Stimulated activated CD8-positive, alpha-beta memory T cell treated with anti-CD3 and anti-CD28 coated beads, Interleukin-7, amount 100 ng/mL, for 1 hour (primary cell): ENCODE measurements around the gene B3GAT3.
"Not testable (repeated sequence)": the region's sequence is repeated elsewhere in the genome, so short reads cannot be mapped to it uniquely, and the experiment has no call there.

Source experiments
- DNase-seq, 2 donors: peaks; one replicate each; pipeline ENCODE4 v3.0.0-alpha.2; 2020; ENCODE audit warnings: low read depth in 2 of 2

Gene B3GAT3

DNA sequence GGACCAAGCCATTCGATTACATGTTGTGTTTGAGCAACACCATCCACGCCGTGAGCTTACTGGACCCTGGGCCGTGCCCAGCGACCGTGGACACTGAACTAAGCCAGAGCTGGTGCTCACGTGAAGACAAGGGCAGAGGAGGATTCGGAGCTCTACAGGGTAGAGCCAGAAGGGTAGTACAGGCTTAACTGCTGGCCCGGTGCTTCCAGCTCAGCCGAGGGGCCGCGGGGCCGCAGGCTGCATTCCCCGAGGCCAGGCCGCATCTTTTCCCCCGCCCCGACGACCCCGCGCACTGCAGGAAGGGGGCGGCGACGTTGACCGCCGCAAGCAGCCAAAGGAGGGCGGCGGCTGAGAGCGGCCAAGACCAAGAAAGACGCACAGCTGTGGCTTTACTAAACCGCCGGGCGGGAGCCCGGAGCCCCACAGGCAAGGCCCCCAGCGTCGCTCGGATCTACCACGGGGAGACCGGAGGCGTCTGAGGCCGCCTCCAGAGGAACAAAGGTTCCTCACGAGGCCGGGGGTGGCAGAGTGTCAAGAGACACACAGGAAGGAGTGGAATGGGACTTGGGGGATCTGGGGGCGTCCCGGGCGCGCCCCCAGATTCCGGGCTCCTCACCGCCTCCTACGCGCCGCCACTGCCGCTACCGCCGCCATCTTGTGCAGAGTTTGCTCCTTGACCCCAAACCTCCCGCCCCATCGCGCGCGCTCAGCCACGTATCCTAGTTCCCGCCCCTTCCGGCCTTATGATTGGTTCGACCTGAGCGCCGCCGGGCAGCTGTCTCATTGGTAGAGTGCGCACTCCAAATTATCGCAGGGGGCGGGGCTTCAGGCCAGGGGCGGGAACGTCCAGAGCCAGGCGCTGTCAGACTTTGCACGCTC lies 24.4 kb upstream of the B3GAT3 start, which contains the start of gene GANAB:
GANAB (minus strand) TSS at position 668 of the 879 bp plus-strand sequence; CDS start at position 654, 14 bp downstream.
- peak; percentile 98 for DNase-seq

DNA sequence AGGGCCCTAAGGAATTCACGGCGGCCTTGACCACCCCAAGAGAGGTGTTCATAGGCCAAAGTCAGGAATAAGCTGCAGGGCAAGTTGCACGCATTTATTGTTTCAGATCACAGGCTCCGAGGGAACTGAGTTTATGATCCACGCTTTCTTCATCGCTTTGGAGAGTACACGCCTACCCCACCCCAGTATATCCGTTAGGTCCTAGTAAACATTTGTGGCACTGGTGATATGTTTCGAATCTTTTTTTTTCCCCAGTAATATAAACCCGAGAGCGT lies 23.8 kb upstream of the B3GAT3 start:
- no peak for DNase-seq

DNA sequence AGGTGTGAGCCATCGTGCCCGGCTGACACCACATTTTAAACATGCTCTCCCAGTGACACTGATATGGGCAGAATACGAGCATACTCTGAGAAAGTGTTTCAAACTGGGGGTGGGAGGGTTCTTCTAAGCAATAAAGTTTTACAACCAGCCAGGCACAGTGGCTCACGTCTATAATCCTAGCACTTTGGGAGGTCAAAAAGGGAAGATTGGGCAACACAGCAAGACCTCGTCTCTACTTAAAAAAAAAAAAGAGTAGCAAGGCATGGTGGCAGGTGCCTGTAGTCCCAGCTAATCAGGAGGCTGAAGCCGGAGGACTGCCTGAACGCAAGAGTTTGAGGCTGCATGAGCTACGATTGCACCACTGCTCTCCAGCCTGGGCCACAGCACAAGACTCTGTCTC lies 22.4 kb upstream of the B3GAT3 start:
- DNase-seq: no peak

DNA sequence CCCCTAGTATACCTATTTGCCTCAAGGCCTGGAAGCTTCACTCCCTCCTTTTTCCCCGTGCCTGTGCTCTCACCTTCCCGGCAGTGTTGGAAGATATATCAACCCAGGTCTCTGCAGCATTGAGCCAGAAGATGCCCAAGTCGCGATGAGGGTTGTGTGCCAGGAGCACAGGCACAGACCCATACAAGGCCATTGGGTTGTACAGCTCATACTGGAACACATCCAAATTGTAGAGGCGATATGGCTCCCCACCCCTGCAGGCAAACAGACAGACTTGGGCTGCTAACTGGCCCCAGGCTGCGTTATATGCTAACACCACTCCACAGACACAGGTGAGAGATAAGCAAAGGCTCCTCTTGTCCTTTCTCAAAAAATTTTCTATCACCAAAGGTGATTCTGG lies 10.7 kb upstream of the B3GAT3 start:
- no peak for DNase-seq

DNA sequence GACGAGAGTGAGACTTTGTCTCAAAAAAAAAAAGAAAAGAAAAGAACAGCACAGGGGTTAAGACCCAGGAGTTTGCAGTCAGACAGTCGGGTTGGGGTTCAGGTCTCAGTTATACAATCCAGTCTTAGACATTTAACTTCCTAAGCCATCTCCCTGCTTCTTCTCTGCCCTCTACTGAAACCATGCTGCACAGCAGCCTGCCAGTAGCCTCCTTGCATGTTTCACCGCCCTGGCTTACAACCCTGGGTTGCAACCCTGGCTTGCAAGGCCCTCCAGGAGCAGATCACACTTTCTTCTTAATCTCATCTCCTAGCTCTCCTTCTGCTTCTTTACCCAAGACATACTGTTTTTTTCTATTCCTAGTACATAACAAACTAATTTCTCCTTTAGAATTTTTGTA lies 5.9 kb upstream of the B3GAT3 start:
- no peak for DNase-seq

DNA sequence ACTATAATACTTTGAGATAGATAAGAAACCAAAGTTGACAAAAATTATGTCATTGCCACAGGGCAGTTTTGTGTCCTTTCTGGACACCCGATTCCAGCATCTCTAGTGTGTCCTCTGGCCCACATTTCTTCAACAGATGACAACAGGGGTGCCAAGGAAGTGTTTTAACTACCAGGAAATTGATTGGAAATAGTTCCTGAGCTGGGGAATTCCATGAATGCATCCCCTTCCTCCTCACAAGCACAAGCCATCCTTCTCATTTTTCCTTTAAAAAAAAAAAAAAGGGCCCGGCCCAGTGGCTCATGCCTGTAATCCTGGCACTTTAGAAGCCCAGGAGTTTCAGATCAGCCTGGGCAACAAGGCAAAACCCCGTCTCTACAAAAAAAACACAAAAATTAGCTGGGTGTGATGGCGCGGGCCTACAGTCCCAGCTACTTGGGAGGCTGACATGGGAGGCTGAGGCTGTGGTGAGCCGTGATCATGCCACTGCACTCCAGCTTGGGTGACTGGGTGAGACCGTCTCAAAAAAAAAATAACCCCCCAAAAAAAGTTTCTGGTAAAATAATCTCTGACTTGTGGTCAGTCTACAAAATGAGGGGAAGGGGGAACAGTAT lies 797 bp upstream of the B3GAT3 start:
- no peak for DNase-seq

DNA sequence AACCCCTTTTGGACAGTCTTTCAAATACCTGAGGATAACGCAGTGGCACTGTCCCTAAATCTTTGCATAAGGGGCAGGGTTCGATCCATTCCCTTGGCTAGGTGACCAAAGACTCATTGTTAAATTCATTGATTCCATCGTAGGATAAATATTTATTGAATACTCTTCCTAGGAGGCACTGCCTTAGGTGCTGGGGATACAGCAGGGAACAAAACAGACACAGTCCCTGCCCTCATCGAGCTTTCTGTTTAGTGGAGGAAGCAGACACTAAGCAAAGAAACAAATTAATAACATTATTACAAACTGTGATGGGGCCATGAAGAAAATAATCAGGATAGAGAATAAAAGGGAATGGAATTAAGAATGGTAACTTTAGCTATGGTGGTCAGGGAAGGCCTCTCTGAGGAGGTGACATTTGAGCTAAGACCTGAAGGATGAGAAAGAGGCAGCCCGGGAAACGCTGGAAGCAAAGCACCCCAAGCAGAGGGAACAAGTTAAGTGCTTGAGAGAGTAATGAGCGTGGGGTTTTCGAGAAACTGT lies 689 bp downstream of the B3GAT3 start:
- no peak for DNase-seq

DNA sequence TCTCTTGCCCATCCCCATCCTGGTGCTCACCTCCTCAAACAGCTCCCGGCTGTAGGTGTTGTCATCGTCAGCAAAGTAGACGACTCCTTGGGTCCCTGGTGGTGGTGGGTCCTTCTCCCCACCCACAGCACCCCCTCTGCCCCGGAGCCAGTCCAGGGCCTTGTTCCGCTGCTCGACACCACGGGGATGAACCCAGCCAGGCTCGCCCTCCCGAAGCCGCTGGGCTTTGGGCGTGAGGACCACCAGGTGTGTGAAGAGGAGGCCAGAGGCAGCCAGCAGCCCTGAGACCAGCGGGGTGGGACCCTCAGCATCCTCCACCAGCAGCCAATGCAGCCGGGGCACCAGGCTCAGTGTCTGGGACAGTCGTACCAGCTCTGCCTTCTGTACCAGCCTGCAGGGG lies 4.8 kb downstream of the B3GAT3 start:
- not testable (repeated sequence) for DNase-seq

DNA sequence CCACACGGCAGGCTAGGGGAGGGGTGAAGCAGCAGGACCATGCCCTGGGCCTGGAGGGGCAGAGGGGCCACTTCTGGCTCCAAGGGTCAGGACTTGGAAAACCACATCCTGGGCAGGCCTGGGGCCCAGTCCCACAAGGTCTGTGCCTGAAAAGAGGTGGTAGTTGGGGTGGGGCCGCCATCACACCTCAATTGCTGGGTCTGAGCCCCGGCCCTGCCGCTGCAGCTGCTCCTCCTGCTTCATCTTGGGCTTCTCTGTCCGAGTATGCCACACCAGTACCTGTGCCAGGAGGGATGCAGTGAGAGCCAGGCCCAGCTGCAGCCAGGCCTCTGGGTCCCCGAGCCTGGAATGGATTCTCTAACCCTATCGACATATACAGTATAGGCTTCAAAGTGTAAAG lies 6.3 kb downstream of the B3GAT3 start:
- DNase-seq: no peak

DNA sequence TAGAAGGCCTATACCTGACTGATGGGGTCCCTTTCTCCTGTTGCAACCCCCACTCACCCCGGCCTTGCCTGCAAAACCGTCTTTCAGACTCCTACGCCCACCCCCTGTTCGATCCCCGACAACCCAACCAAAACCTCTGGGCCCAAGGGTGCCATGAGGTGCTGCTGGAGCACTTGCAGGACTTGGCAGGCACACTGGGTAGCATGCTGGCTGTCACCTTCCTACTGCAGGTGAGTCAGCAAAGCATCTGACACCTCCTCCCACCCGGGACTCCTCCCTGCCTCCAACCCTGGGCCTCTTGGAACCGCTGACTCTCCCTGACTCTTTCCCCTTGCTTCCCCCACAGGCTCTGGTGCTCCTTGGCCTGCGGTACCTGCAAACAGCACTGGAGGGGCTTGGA lies 7.5 kb downstream of the B3GAT3 start:
- no peak for DNase-seq

DNA sequence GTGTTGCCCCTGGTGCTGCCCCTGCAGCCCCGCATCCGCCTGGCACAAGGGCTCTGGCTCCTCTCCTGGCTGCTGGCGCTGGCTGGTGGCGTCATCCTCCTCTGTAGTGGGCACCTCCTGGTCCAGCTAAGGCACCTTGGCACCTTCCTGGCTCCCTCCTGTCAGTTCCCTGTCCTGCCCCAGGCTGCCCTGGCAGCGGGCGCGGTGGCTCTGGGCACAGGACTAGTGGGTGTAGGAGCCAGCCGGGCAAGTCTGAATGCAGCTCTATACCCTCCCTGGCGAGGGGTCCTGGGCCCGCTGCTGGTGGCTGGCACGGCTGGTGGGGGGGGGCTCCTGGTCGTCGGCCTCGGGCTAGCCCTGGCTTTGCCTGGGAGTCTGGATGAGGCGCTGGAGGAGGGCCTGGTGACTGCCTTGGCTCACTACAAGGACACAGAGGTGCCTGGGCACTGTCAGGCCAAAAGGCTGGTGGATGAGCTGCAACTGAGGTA lies 8.5 kb downstream of the B3GAT3 start:
- DNase-seq: no peak

DNA sequence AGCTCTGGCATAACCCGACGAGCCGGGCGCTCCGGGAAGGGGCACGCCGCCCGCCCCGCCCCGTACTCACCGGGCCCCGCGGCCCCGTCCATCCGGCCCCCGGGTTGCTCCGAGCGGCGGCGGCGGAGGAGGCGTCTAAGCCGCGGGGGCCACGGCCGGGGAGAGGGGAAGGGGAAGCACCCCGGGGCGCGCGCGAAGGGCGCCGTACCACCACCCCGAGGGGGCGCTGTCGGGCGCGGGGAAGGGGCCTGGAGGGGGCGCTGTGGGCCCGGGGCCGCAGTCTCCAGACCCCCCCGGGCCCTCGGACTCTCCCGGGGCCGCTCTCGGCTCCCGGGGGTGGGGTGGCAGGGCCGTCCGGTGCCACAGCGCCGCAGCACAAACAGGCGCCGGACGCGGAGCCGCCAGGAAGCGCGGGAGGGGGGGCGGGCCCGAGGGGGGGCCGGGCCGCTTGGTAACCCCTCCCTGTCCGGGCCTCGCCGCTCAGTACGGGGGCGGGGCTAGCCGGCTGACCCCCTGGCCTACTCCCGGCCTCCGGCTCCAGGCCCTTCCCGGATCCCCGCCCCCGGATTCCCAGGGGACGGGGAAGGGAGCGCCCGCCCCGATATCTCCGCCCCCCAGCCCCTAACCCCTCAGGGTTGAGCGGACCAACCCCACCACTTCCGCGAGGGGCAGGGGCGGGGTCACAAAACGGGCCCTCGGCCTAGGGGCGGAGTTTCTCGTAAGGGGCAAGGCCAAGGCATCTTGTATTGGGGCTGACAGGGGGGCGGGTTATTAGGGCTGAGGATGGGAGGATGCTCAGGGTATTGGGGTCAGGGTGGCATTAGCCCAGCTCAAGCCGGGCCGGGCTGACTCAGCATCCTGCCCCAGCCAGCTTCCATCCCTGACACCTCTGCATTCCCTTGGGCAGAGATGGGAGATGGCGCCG lies 9.2 kb downstream of the B3GAT3 start, which contains the start of the genes EML3 and ROM1:
EML3 (minus strand) TSS at position 410 of the 925 bp plus-strand sequence; CDS start at position 92, 318 bp downstream.
ROM1 (plus strand) TSS at position 892 of the 925 bp plus-strand sequence; CDS start at position 917, 25 bp downstream.
- DNase-seq: peak; percentile 72 to 79

DNA sequence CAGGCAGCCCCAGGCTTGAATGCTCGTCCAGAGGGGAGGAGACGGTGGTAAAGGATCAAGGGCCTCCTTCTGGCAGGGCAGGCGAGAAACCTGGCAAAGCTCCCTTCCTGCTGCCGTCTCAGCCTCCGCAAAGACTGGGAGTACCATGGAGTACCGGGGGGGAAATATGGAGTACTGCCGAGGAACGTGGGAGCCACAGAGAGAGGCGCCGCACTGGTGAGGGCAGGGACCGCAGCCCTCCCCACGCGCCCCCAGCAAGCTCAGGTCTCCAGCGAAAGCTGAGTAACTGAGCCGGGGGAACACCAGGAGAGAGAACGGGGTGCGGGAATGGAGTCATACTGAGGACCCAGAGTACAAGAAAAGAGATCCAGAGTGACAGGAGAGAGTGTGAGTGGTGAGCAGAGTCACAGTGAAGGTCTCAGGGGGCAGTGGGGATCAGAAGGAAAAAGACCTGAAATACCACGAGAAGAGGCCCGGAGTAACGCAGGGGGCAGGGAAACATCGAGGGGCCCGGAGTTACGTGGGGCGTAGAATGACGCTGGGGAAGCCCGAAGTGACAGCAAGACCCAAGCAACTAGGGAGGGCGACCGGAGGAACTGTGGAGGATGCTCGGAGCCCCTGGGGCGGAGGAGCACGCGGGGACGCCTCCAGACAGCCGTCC lies 10.0 kb downstream of the B3GAT3 start:
- no peak for DNase-seq

DNA sequence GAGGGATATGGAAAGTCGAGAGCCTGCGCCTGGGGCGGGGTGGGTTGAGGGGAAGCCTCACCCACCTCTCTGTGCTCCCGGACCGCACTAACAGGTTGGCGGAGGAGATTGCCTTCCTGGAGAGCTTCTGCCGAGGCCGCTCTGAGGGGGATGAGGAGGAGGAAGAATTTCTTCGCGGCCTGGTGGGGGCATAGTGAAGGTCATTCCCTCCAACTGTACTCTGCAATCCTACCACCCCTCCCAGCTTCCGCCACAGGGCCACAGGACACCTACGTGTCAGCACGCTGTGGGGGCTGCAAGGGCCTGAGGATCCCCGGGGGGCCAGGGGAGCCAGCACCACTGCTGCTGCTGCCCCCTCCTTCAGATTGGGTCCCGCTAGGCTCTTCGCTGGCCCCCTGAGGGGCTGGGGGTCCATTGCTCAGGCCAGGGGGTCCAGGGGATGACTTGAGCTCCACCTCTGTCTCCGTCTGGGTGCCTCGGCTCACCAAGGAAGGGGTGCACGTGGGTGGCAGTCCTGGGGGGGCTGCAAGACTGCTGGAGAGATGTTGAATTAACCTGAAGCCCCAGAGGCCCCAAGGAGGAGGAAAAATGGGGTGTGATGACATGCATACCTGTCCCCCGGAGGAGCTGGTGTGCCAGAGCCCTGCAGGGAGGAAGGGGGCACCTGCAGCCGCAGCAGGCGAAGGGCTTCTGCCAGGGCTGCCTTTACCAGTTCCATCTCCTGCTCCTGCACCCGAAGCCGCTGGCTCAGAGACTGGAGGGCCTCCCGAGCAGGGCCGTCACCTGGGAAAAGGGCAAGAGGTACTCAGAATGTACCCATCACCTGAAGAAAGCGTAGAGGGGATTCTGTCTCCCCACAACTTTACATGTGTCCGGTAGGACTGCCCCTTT lies 10.7 kb downstream of the B3GAT3 start:
- no peak for DNase-seq

DNA sequence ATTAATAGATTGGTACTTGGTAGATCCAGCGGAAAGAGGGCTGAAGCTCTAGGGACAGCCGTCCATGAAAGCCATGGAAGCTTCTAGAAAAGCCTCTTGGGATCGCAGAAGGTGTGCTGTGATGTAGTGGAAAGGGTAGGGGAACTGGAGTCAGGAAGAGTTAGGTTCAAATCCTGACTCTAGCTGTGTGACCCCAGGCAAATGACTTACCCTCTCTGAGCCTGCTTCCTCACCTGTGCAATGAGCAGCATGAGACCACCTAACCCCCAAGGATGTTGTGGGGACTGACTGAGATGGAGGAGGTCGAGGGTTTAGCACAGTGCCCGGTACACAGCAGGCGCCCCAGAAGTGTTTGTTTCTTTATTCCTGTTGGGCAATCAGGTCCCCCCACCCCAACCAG lies 11.4 kb downstream of the B3GAT3 start:
- no peak for DNase-seq

DNA sequence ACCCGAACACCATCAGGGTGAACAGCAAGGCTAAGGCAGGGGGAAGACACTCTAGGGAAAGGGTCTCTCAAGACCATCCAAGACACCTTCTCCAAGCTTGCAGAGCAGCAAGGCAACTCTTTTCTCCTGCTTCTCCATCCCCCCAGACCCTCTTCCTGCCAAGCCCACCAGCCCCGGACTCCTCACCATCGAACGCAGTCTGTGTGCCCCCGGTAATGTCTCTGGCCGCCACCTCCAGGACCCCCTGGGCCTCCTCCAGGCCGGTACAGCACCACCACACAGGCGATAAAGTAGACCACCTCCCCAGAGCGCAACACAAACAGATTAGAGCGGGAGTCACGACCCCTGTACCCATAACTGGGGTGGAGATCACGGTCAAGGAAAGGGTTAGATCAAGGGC lies 13.0 kb downstream of the B3GAT3 start:
- DNase-seq: no peak

DNA sequence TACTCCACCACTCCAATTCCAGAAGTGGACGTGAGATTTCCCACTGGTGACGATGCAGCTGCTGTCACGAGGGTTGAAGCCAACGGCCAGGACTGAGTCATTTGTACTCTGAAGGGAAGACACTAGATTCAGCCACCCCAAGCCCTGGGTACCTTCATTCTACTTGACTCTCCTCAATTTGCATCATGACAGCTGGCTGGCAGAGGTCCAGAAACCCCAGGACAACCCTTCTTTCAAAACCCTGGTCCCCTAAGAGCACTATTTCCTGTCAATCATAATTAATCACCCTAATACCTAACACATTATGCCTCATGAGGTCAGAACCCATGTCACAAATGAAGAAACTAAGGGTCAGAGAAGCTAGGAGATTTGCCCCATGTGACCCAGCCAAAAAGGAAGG lies 14.1 kb downstream of the B3GAT3 start:
- DNase-seq: no peak

DNA sequence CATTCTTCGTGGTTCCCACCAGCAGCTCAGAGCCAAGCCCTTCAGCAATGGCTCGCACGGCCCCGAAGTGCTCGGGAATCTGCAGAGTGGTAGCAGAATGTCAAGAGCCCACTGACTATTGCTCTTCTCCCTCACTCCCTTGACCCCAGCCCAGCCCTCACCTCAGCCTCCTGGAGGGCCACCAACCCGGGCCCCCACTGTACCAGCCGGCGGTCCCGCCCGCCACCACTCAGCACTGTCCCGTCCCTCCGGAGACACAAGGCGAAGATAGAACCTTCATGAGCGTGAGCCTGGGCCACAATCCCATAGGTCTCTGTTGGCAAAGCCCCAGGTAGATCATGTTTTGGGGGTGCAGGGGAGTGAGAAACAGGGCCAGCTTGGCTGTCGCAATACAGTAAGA lies 15.9 kb downstream of the B3GAT3 start:
- DNase-seq: no peak

DNA sequence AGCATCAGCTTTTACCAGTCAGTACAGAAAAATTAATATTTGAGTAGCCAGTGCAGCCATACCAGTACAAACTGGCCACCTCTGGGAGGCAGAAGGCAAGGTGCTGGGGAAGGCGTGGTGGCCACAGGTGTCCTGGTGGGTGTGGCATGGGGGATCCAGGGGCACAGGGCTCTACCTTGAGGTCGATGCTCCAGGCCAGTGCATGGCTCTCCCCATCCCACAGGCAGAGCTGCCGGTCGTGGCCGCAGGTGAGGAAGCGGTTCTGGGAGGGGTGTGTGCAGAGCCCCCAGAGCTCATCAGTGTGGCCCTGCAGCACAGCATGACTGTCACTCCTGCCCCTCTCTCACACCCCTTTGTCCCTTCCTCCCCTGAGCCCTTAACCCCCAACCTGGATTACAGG lies 16.3 kb downstream of the B3GAT3 start:
- no peak for DNase-seq

DNA sequence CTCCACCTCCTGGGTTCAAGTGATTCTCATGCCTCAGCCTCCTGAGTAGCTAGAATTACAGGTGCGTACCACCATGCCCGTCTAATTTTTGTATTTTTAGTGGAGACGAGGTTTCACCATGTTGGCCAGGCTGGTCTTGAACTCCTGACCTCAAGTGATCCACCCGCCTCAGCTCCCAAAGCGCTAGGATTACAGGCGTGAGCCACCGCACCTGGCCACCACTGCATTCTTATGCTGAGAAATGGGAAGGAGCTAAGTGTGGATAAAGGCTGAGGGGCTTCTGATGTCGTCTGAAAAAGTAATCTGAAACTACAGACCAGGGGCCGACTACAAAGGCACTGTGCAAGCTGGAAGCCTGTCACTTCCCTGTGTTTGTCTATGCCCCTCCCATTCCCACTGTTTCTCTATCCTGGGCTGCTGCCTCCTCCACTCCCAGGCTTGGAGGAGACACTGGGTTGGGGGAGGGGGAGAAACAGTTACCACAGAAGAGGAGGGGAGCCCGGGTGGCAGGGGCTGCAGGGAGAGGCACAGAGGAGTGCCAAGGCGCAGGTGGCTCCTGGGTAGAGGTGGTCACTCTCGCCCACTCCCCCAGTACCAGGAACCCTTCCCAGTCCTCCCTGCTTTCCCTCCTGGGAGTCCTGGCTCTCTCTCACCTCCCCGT lies 17.2 kb downstream of the B3GAT3 start:
- no peak for DNase-seq
